Measurements from ENCODE around the gene UBE2G2. TPM values are rescaled to one million over a fixed set of nuclear protein-coding genes. Genes with fewer than 3 reads are reported as not detected.

Gene UBE2G2
- total and polyA plus RNA-seq, 2 experiments from 2014 or later = 39.1 to 64.4 TPM

DNA sequence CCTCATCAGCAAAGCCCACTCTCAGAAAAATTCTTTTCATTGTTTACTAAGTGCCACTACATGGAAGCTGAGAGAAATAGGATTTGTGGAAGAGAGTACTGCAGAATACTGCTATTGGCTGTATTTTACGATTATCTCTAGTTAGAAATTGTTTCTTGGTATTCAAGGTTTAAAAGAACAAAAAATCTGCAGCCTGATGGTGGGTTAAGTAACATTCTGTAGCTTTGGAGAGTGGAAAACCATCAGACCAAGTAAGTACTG lies 44.5 kb upstream of the UBE2G2 start:
- Histone ChIP-seq H3K4me2 (ENCODE audit: unreplicated experiment) (peak overlapping the region; percentile 80), H3K9me2 (ENCODE audit: insufficient read depth) (no peaks in the 10 kb centered on the region), H3K4me3 (peak overlapping the region; percentile 63), H3K27ac (peak overlapping the region; percentile 73), H3K36me3 (ENCODE audit: low read depth) (peaks cover 25% of the 10 kb centered on the region), H3K9me3 (ENCODE audit: low read depth) (no peaks in the 10 kb centered on the region), H4K20me1 (ENCODE audit: insufficient read depth) (no peaks in the 10 kb centered on the region), H2AFZ (peak overlapping the region; percentile 54), H3K27me3 (replicated peaks; ENCODE audit: insufficient read depth) (0 out of 2 replicates have a peak, but pooled peaks cover 6% of the 10 kb centered on the region), H3K4me1 (ENCODE audit: insufficient read depth) (peaks cover 9% of the 10 kb centered on the region), H3F3A (ENCODE audit: insufficient read depth) (peaks cover 11% of the 10 kb centered on the region), H3K9ac (peak overlapping the region; percentile 79), H3K79me2 (ENCODE audit: insufficient read depth) (peaks cover 26% of the 10 kb centered on the region)
- in situ Hi-C loops (cut with MboI) = no loop called here
- 2 to 3% methylated on average over 1 of the region's 1 CpG for WGBS, 2 experiments (ENCODE audit: low coverage in 1 of 2, low lambda C conversion rate in 2 of 2, missing lambda C conversion rate in 2 of 2)
- TF ChIP-seq EZH2phosphoT487 (IDR thresholded peaks at IDR 0.05; ENCODE audit: insufficient read depth, low read depth) = no peak
- TF ChIP-seq EZH2 (IDR thresholded peaks at IDR 0.05; ENCODE audit: insufficient read depth, poor library complexity, severe bottlenecking) = no peak
- DNase-seq = no peak

DNA sequence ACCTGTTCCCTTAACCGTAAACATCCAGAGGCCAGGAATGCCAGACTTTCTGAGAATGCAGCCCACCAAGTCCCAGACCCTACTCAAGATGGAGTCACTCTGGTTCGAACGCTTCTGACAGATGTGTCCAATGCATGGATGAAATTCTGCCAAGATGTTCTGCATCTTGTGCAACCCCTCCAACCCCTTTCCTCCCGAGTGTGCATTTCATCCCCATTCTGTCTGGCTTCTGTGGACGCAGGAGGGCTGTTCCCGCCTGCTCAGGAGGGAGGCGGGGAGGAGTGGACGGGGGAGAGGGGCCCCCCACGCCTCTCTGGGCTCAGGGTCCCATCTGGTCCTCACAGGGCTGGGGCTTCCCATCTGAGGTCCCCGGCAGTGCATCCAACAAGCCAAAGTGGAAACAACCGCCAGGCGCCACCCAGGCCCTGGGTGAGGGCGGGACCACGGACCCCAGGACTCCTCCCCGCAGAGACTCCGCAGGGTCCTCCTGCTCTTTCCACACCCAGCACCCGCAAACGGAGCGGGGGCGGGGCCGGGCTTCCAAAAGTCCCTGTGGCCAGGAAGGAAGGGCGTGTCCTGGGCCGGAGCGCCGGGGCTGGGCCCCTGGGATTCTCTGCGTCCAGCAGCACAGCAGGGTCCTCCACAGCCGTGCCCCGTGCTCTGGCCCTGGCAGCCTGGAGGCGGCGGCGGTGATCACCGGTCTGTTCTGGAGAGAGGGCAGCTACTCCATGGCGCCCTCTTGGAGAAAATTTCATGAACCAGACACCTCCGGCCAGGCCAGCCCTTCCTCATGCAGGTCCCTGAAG lies 44.0 kb upstream of the UBE2G2 start:
- WGBS, 2 experiments (ENCODE audit: low coverage in 1 of 2, low lambda C conversion rate in 2 of 2, missing lambda C conversion rate in 2 of 2) = 5 to 6% methylated on average over 30 to 33 of the region's 34 CpGs
- Histone ChIP-seq H2AFZ (peak overlapping the region; percentile 54), H3K9ac (peak overlapping the region; percentile 79)

DNA sequence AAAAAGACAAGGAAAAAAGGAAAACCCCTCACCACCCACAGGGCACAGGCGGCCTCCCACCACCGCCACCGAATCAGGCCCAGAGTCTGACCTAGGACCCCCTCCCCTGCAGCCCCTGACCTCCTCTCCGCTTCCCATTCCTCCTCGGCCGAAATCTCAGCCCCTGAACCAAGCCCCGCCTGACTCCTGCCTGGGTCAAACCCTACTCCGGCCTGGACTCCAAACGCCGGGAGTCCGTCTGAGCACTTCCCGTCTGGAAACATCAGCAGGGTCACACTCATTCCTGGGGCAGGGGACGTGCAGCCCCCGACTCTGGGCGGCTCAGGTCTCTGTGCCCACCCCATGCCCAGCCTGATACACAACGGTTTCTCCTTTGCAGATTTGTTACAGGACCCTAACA lies 42.6 kb upstream of the UBE2G2 start:
- H3K4me1 ChIP-seq (ENCODE audit: insufficient read depth) = peaks cover 9% of the 10 kb centered on the region
- H3K36me3 ChIP-seq (ENCODE audit: low read depth) = peaks cover 6% of the 10 kb centered on the region; the same call in 1 of the 2 replicates
- TF ChIP-seq EZH2 (IDR thresholded peaks at IDR 0.05; ENCODE audit: insufficient read depth, poor library complexity, severe bottlenecking) (no peak), EZH2phosphoT487 (IDR thresholded peaks at IDR 0.05; ENCODE audit: insufficient read depth, low read depth) (no peak)
- no peak for DNase-seq
- H3K9me3 ChIP-seq (ENCODE audit: low read depth) = no peaks in the 10 kb centered on the region
- peaks cover 11% of the 10 kb centered on the region for H3F3A ChIP-seq (ENCODE audit: insufficient read depth)
- H4K20me1 ChIP-seq (ENCODE audit: insufficient read depth) = no peaks in the 10 kb centered on the region
- H3K27me3 ChIP-seq (replicated peaks; ENCODE audit: insufficient read depth) = 0 out of 2 replicates have a peak, but pooled peaks cover 9% of the 10 kb centered on the region
- no peak overlapping the region for H2AFZ ChIP-seq
- in situ Hi-C loops (cut with MboI) = no loop called here
- peaks cover 7% of the 10 kb centered on the region; the same call in 1 of the 2 replicates for H3K79me2 ChIP-seq (ENCODE audit: insufficient read depth)
- H3K4me2 ChIP-seq (ENCODE audit: unreplicated experiment) = no peak overlapping the region
- no peaks in the 10 kb centered on the region for H3K9me2 ChIP-seq (ENCODE audit: insufficient read depth)
- WGBS, 2 experiments (ENCODE audit: low coverage in 1 of 2, low lambda C conversion rate in 2 of 2, missing lambda C conversion rate in 2 of 2) = 63 to 68% methylated on average over 16 of the region's 16 CpGs
- H3K9ac ChIP-seq = no peak overlapping the region
- H3K4me3 ChIP-seq = no peak overlapping the region
- H3K27ac ChIP-seq = no peak overlapping the region

More for the DNA sequence above, 44.0 kb upstream of the UBE2G2 start:
- Histone ChIP-seq H3K27ac (peak overlapping the region; percentile 73), H3K9me2 (ENCODE audit: insufficient read depth) (no peaks in the 10 kb centered on the region), H3K9me3 (ENCODE audit: low read depth) (no peaks in the 10 kb centered on the region), H3K4me3 (peak overlapping the region; percentile 63), H3K4me2 (ENCODE audit: unreplicated experiment) (peak overlapping the region; percentile 80), H4K20me1 (ENCODE audit: insufficient read depth) (no peaks in the 10 kb centered on the region), H3K36me3 (ENCODE audit: low read depth) (peaks cover 19% of the 10 kb centered on the region), H3K4me1 (ENCODE audit: insufficient read depth) (peaks cover 9% of the 10 kb centered on the region), H3F3A (ENCODE audit: insufficient read depth) (peaks cover 11% of the 10 kb centered on the region), H3K79me2 (ENCODE audit: insufficient read depth) (peaks cover 21% of the 10 kb centered on the region), H3K27me3 (replicated peaks; ENCODE audit: insufficient read depth) (0 out of 2 replicates have a peak, but pooled peaks cover 6% of the 10 kb centered on the region)
- in situ Hi-C loops (cut with MboI) = no loop called here
- TF ChIP-seq EZH2 (IDR thresholded peaks at IDR 0.05; ENCODE audit: insufficient read depth, poor library complexity, severe bottlenecking) (no peak), EZH2phosphoT487 (IDR thresholded peaks at IDR 0.05; ENCODE audit: insufficient read depth, low read depth) (no peak)
- peak; percentile 80 for DNase-seq

DNA sequence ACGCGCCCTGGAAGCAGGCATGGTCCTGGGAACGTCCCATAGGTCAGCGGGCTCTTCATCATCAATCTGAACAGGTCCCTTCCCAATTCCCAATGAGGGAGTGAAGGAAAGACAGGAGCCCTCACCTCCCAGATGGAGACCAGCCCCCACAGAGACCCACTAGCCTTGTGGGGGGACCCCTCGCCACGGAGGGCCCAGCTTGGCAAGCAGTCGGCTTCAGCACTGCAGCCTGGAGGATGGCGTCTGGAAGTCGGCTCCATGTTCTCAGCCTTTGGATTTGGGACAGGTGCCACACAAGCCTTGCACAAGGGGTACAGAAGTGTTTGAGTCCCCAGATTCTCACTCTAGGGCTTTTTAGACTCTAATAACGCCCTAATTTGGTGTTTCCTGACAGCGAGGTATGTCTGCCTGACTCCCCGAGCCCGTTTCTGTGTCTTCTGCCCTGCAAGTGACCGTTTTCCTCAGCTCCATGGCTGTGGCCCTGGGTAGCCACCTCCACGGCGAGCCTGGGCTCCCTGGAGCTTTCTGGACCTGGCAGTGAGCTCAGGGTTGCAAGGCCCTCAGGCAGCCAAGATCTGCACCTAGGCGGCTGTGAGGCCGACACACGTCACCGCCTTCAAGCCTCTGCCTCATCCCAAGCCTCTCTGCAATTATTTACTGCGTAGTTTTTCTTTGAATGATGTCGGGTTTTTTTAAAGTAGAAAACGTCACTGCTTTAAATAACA lies 41.3 kb upstream of the UBE2G2 start:
- Histone ChIP-seq H3K4me1 (ENCODE audit: insufficient read depth) (peaks cover 9% of the 10 kb centered on the region), H3K9ac (no peak overlapping the region), H3K9me2 (ENCODE audit: insufficient read depth) (no peaks in the 10 kb centered on the region), H3F3A (ENCODE audit: insufficient read depth) (peaks cover 2% of the 10 kb centered on the region; the same call in 1 of the 2 replicates), H3K79me2 (ENCODE audit: insufficient read depth) (no peaks in the 10 kb centered on the region), H3K4me3 (no peak overlapping the region), H3K4me2 (ENCODE audit: unreplicated experiment) (no peak overlapping the region), H3K9me3 (ENCODE audit: low read depth) (no peaks in the 10 kb centered on the region), H3K27ac (no peak overlapping the region), H4K20me1 (ENCODE audit: insufficient read depth) (no peaks in the 10 kb centered on the region), H3K36me3 (ENCODE audit: low read depth) (no peaks in the 10 kb centered on the region), H3K27me3 (replicated peaks; ENCODE audit: insufficient read depth) (0 out of 2 replicates have a peak, but pooled peaks cover 9% of the 10 kb centered on the region), H2AFZ (no peak overlapping the region)
- no peak for DNase-seq
- no peak for TF ChIP-seq EZH2 (IDR thresholded peaks at IDR 0.05; ENCODE audit: insufficient read depth, poor library complexity, severe bottlenecking)
- TF ChIP-seq EZH2phosphoT487 (IDR thresholded peaks at IDR 0.05; ENCODE audit: insufficient read depth, low read depth) = no peak
- WGBS, 2 experiments (ENCODE audit: low coverage in 1 of 2, low lambda C conversion rate in 2 of 2, missing lambda C conversion rate in 2 of 2) = 65 to 68% methylated on average over 23 of the region's 23 CpGs
- in situ Hi-C loops (cut with MboI) = no loop called here
